B cell (primary cell): ENCODE measurements around the gene NOC4L. TPM values are rescaled to one million over a fixed set of nuclear protein-coding genes. Genes with fewer than 3 reads are reported as not detected.
"Not testable (repeated sequence)": the region's sequence is repeated elsewhere in the genome, so short reads cannot be mapped to it uniquely, and the experiment has no call there.

ENCODE experiments used
- ATAC-seq: fragments of 200-7000 bp; cut with Tn5 transposase; one replicate; pipeline ENCODE4 v1.10.0; 2021; ENCODE audit warnings: low read depth, mild to moderate bottlenecking, moderate number of reproducible peaks, moderate library complexity
- CTCF ChIA-PET: fragments of 350-600 bp; sonication (Branson Sonifier 250); formaldehyde crosslinking; loops from one replicate; lab custom pipeline; 2021; ENCODE audit warnings: antibody characterized with exemption, inconsistent platforms; lab: Charles Lee
- POLR2A ChIA-PET: fragments of 350-600 bp; sonication (Branson Sonifier 250); formaldehyde crosslinking; loops from one replicate; lab custom pipeline; 2021; ENCODE audit warnings: antibody characterized with exemption; lab: Charles Lee
- DNase-seq: peaks from one replicate; pipeline ENCODE4 v3.0.0; 2013
- H2AFZ ChIP-seq: 2 replicates; pipeline ENCODE4 v1.6.1; 2012; ENCODE audit warnings: mild to moderate bottlenecking, low read depth, low read length; ENCODE audit not compliant: insufficient read depth, poor library complexity, severe bottlenecking
- H3K27ac ChIP-seq, 2 donors: 1 replicate in 1 of 2; 2 replicates in 1 of 2; pipeline ENCODE4 v1.5.1; 2012 to 2013; ENCODE audit warnings: low read length in 2 of 2, mild to moderate bottlenecking in 2 of 2, moderate library complexity in 1 of 2
- H3K27me3 ChIP-seq, 4 experiments: fragments of 200-600 bp in 1 of 4; sonication (generic) in 1 of 4; replicated peaks in 1 of 4; 1 replicate in 2 of 4; 2 replicates in 2 of 4; pipeline versions ENCODE4 v1.6.1 to v1.7.0; 2013 to 2016; ENCODE audit warnings: low read length in 3 of 4, mild to moderate bottlenecking in 2 of 4, mixed read lengths in 1 of 4, moderate library complexity in 1 of 4; ENCODE audit not compliant: insufficient read depth in 4 of 4, control insufficient read depth in 3 of 4; ENCODE audit errors: control extremely low read depth in 1 of 4
- H3K36me3 ChIP-seq, 2 experiments: replicated peaks in 1 of 2; 1 replicate in 1 of 2; 2 replicates in 1 of 2; pipeline versions ENCODE4 v1.6.1 to v1.7.1; 2013; ENCODE audit warnings: low read length in 1 of 2; ENCODE audit not compliant: insufficient read depth in 2 of 2, control insufficient read depth in 1 of 2; ENCODE audit errors: control extremely low read depth in 1 of 2, extremely low read depth in 1 of 2
- H3K4me1 ChIP-seq, 2 donors: fragments of 200-600 bp in 1 of 2; sonication (generic) in 1 of 2; 1 replicate in 1 of 2; 2 replicates in 1 of 2; pipeline versions ENCODE4 v1.5.1 to v1.6.1; 2013 to 2017; ENCODE audit warnings: low read length in 2 of 2; ENCODE audit not compliant: control insufficient read depth in 2 of 2, insufficient read depth in 2 of 2
- H3K4me2 ChIP-seq: replicated peaks from 2 replicates; pipeline ENCODE3; 2012; ENCODE audit warnings: mild to moderate bottlenecking, low read depth, low read length; ENCODE audit not compliant: poor library complexity, severe bottlenecking
- H3K4me3 ChIP-seq, 5 experiments: fragments of 200-600 bp in 1 of 5; sonication (generic) in 1 of 5; 1 replicate in 3 of 5; 2 replicates in 2 of 5; pipeline versions ENCODE4 v1.5.1 to v1.7.0; 2011 to 2016; ENCODE audit warnings: low read length in 4 of 5, mild to moderate bottlenecking in 4 of 5, low read depth in 2 of 5, control low read depth in 1 of 5, moderate library complexity in 1 of 5; ENCODE audit not compliant: insufficient read depth in 1 of 5; ENCODE audit errors: control extremely low read depth in 1 of 5, extremely low read depth in 1 of 5
- H3K79me2 ChIP-seq: fragments of 200-600 bp; sonication (generic); one replicate; pipeline ENCODE4 v1.6.0; 2016; ENCODE audit warnings: low read length; ENCODE audit not compliant: control insufficient read depth, insufficient read depth
- H3K9ac ChIP-seq: fragments of 200-600 bp; sonication (generic); 2 replicates; pipeline ENCODE4 v1.6.1; 2017; ENCODE audit warnings: mild to moderate bottlenecking, low read length, moderate library complexity
- H3K9me3 ChIP-seq, 3 donors: one replicate each; pipeline versions ENCODE4 v1.6.1 to v1.7.1; 2013; ENCODE audit warnings: low read length in 2 of 3; ENCODE audit not compliant: control insufficient read depth in 2 of 3, insufficient read depth in 1 of 3; ENCODE audit errors: control extremely low read depth in 1 of 3
- H4K20me1 ChIP-seq: 2 replicates; pipeline ENCODE4 v1.6.0; 2012; ENCODE audit warnings: mild to moderate bottlenecking, low read length; ENCODE audit not compliant: insufficient read depth, control insufficient read depth, poor library complexity, severe bottlenecking
- H3K27ac Mint-ChIP-seq: one replicate; pipeline ENCODE4 v1.8.0; 2021; ENCODE audit warnings: mixed read lengths
- H3K27me3 Mint-ChIP-seq: one replicate; pipeline ENCODE4 v1.8.0; 2021; ENCODE audit warnings: mixed read lengths
- H3K4me1 Mint-ChIP-seq: one replicate; pipeline ENCODE4 v1.8.0; 2021; ENCODE audit warnings: mixed read lengths
- H3K4me3 Mint-ChIP-seq: one replicate; pipeline ENCODE4 v1.8.0; 2021; ENCODE audit warnings: mixed read lengths
- H3K9me3 Mint-ChIP-seq: one replicate; pipeline ENCODE4 v1.8.0; 2022; ENCODE audit warnings: mixed read lengths; ENCODE audit not compliant: insufficient read depth
- CTCF ChIP-seq: fragments of 200-600 bp; IDR thresholded peaks from one replicate; pipeline ENCODE4 v1.8.0; 2022; ENCODE audit warnings: antibody characterized with exemption, mild to moderate bottlenecking
- EZH2 ChIP-seq: IDR thresholded peaks from 2 replicates; pipeline ENCODE4 v1.6.1; 2012; ENCODE audit warnings: borderline replicate concordance, low read depth, mild to moderate bottlenecking, moderate library complexity, low read length; ENCODE audit not compliant: insufficient read depth, poor library complexity, severe bottlenecking
- WGBS: methylation state at CpG from one replicate; pipeline ENCODE4 v1.1.5; 2013; ENCODE audit warnings: missing lambda C conversion rate; ENCODE audit not compliant: insufficient coverage; 5-methylcytosine and 5-hydroxymethylcytosine counted together
- intact Hi-C: fragments of 100-400 bp; cut with micrococcal nuclease; formaldehyde crosslinking; loops from one replicate; pipeline ENCODE4 v1.10.0; 2022
- polyA plus RNA-seq: library from polyadenylated mRNA; depleted of rRNA; stranded (reverse); fragments of >200 nt; gene quantifications from 2 replicates; pipeline ENCODE4 v1.2.3, GENCODE V29; 2012
- total RNA-seq, 2 donors: library from RNA; stranded (reverse); fragments of 120-200 nt in 1 of 2; gene quantifications; 1 replicate in 1 of 2; 2 replicates in 1 of 2; pipeline versions ENCODE4 v1.2.3 to v1.2.4, GENCODE V29; 2013 to 2022

NOC4L gene
- total and polyA plus RNA-seq, 2 donors (not counting 1 experiment from before 2014, with no cell fraction given), result 13.1 to 21.9 TPM

DNA sequence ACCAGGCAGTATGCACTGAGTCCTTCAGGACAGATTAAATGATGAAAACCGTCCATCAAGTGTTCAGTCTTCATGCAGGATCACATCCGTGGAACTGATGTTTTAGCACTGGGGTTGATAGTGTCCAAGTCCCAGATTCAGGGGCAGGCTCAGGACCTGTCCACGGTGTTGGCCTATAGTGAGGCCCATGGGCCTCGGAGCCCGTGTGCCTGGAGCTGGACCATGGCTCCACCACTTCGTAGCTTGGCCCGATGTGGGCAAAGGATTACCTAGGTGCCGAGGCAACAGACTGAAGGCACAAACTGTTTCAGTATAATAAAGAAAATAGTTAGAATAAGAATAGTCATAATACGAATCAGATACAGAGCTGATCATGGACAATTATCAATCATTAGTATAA lies 42.0 kb upstream of the NOC4L start:
- Mint-ChIP-seq H3K27me3 (no peaks in the 10 kb centered on the region), H3K27ac (no peak overlapping the region), H3K4me3 (no peak overlapping the region), H3K4me1 (peaks cover 1% of the 10 kb centered on the region), H3K9me3 (no peaks in the 10 kb centered on the region)
- no peak for TF ChIP-seq EZH2
- no peak for TF ChIP-seq CTCF
- ATAC-seq, result no peak
- Histone ChIP-seq H3K27ac (no peak overlapping the region), H3K27me3 (no peaks in the 10 kb centered on the region), H4K20me1 (no peaks in the 10 kb centered on the region), H3K9me3 (no peaks in the 10 kb centered on the region), H3K9ac (no peak overlapping the region), H3K4me1 (no peaks in the 10 kb centered on the region), H3K36me3 (peaks cover 0 to 25% of the 10 kb centered on the region in 2 experiments), H2AFZ (no peak overlapping the region), H3K4me2 (no peak overlapping the region), H3K79me2 (no peaks in the 10 kb centered on the region), H3K4me3 (no peak overlapping the region)
- 97% methylated on average over 3 of the region's 9 CpGs for WGBS
- DNase-seq, result no peak
- POLR2A ChIA-PET, result no interaction called here
- intact Hi-C loops, result no loop called here
- CTCF ChIA-PET, result no interaction called here

DNA sequence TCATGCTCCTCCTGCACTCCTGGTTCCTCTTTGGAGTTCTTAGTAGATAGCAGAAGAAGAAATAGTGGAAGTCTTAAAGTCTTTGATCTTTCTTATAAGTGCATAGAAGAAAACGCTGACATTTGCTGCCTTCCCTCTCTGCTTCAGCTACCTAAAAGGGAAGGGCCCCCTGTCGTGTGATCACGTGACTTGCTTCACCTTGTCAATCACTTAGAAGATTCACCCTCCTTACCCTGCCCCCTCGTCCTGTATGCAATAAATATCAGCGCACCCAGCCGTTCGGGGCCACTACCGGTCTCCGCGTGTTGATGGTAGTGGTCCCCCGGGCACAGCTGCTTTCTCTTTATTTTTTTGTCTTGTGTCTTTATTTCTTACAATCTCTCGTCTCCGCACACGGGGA lies 41.2 kb upstream of the NOC4L start:
- ATAC-seq, H3K4me1 Mint-ChIP-seq, H3K79me2 ChIP-seq, H3K4me1 ChIP-seq, H3K27me3 Mint-ChIP-seq, H3K4me3 ChIP-seq, H3K9me3 ChIP-seq, H3K27ac Mint-ChIP-seq, H3K27ac ChIP-seq, H3K27me3 ChIP-seq, H3K9ac ChIP-seq, H3K9me3 Mint-ChIP-seq, CTCF ChIA-PET, POLR2A ChIA-PET, intact Hi-C loops, H3K4me2 ChIP-seq, H2AFZ ChIP-seq, H3K4me3 Mint-ChIP-seq, DNase-seq, H4K20me1 ChIP-seq: not testable (repeated sequence)
- 91% methylated on average over 14 of the region's 14 CpGs for WGBS
- H3K36me3 ChIP-seq, result peaks cover 0 to 24% of the 10 kb centered on the region in 2 experiments
